H9 (cell line): ENCODE data around the gene PEAK3. TPM values are rescaled to one million over a fixed set of nuclear protein-coding genes. Genes with fewer than 3 reads are reported as not detected.

ENCODE experiments used
- DNase-seq: peaks from one replicate; pipeline ENCODE4 v3.0.0-alpha.2; 2017
- H2AFZ ChIP-seq: one replicate; pipeline ENCODE4 v1.6.1; 2013; ENCODE audit warnings: mild to moderate bottlenecking, low read length, control low read depth, moderate library complexity
- H2AK5ac ChIP-seq: 2 replicates; pipeline ENCODE4 v1.6.1; 2013; ENCODE audit warnings: low read length, control low read depth, mixed read lengths; ENCODE audit not compliant: insufficient read length
- H2BK120ac ChIP-seq: one replicate; pipeline ENCODE4 v1.6.1; 2013; ENCODE audit warnings: low read depth, mild to moderate bottlenecking, low read length, control low read depth, inconsistent platforms; ENCODE audit not compliant: poor library complexity, severe bottlenecking
- H2BK12ac ChIP-seq: 2 replicates; pipeline ENCODE4 v1.6.1; 2013; ENCODE audit warnings: low read length, control low read depth, mixed read lengths, low read depth; ENCODE audit not compliant: insufficient read length
- H2BK15ac ChIP-seq: 2 replicates; pipeline ENCODE4 v1.6.1; 2013; ENCODE audit warnings: low read depth, low read length, control low read depth
- H2BK20ac ChIP-seq: one replicate; pipeline ENCODE4 v1.6.1; 2013; ENCODE audit warnings: low read depth, mild to moderate bottlenecking, low read length, control low read depth, inconsistent platforms; ENCODE audit not compliant: poor library complexity, severe bottlenecking
- H2BK5ac ChIP-seq: 2 replicates; pipeline ENCODE4 v1.6.1; 2013; ENCODE audit warnings: low read length, control low read depth, mixed read lengths; ENCODE audit not compliant: insufficient read length
- H3K14ac ChIP-seq: 2 replicates; pipeline ENCODE4 v1.6.1; 2013; ENCODE audit warnings: low read length, control low read depth; ENCODE audit not compliant: insufficient read depth
- H3K18ac ChIP-seq: 2 replicates; pipeline ENCODE4 v1.6.1; 2013; ENCODE audit warnings: low read depth, mild to moderate bottlenecking, mixed read lengths, low read length, control low read depth; ENCODE audit not compliant: insufficient read length
- H3K23ac ChIP-seq: 2 replicates; pipeline ENCODE4 v1.6.1; 2013; ENCODE audit warnings: low read length, control low read depth, mixed read lengths, low read depth; ENCODE audit not compliant: insufficient read length
- H3K23me2 ChIP-seq: 2 replicates; pipeline ENCODE4 v1.6.1; 2013; ENCODE audit warnings: low read depth, mild to moderate bottlenecking, mixed read lengths, low read length, control low read depth; ENCODE audit not compliant: insufficient read length, poor library complexity, severe bottlenecking
- H3K27ac ChIP-seq: 2 replicates; pipeline ENCODE4 v1.5.1; 2013; ENCODE audit warnings: low read length, control low read depth, mixed read lengths, low read depth; ENCODE audit not compliant: insufficient read length
- H3K27me3 ChIP-seq: 2 replicates; pipeline ENCODE4 v1.6.1; 2013; ENCODE audit warnings: low read length, control low read depth, inconsistent platforms; ENCODE audit not compliant: insufficient read depth
- H3K4ac ChIP-seq: 2 replicates; pipeline ENCODE4 v1.6.1; 2013; ENCODE audit warnings: low read depth, mild to moderate bottlenecking, control low read depth, inconsistent platforms, low read length, moderate library complexity
- H3K4me1 ChIP-seq: 2 replicates; pipeline ENCODE4 v1.6.1; 2013; ENCODE audit warnings: low read length, control low read depth, inconsistent platforms; ENCODE audit not compliant: insufficient read depth
- H3K4me2 ChIP-seq: 2 replicates; pipeline ENCODE4 v1.6.1; 2013; ENCODE audit warnings: low read length, control low read depth, mixed read lengths; ENCODE audit not compliant: insufficient read length, insufficient read depth
- H3K56ac ChIP-seq: 2 replicates; pipeline ENCODE4 v1.6.1; 2013; ENCODE audit warnings: low read depth, mild to moderate bottlenecking, mixed read lengths, low read length, control low read depth; ENCODE audit not compliant: insufficient read length
- H3K79me1 ChIP-seq: 2 replicates; pipeline ENCODE4 v1.6.1; 2013; ENCODE audit warnings: low read depth, mild to moderate bottlenecking, moderate library complexity, low read length, control low read depth, inconsistent platforms; ENCODE audit not compliant: insufficient read depth, poor library complexity, severe bottlenecking
- H3K79me2 ChIP-seq: 2 replicates; pipeline ENCODE4 v1.6.1; 2013; ENCODE audit warnings: low read length, control low read depth, inconsistent platforms; ENCODE audit not compliant: insufficient read depth
- H3K9ac ChIP-seq: 2 replicates; pipeline ENCODE4 v1.6.1; 2013; ENCODE audit warnings: low read length, control low read depth, mixed read lengths; ENCODE audit not compliant: insufficient read length; ENCODE audit errors: extremely low read depth
- H3K9me3 ChIP-seq: one replicate; pipeline ENCODE4 v1.6.1; 2013; ENCODE audit warnings: low read depth, low read length, inconsistent platforms; ENCODE audit not compliant: control insufficient read depth
- H3T11ph ChIP-seq: one replicate; pipeline ENCODE4 v1.6.1; 2013; ENCODE audit warnings: mild to moderate bottlenecking, low read length, control low read depth, inconsistent platforms
- H4K20me1 ChIP-seq: one replicate; pipeline ENCODE4 v1.6.1; 2013; ENCODE audit not compliant: control insufficient read depth, insufficient read length, insufficient read depth
- H4K5ac ChIP-seq: 2 replicates; pipeline ENCODE4 v1.6.1; 2013; ENCODE audit warnings: low read depth, mild to moderate bottlenecking, mixed read lengths, low read length, control low read depth; ENCODE audit not compliant: insufficient read length
- H4K8ac ChIP-seq: replicated peaks from 2 replicates; pipeline ENCODE4 v1.6.1; 2013; ENCODE audit warnings: low read length, control low read depth, mixed read lengths, low read depth; ENCODE audit not compliant: insufficient read length
- H4K91ac ChIP-seq: 2 replicates; pipeline ENCODE4 v1.6.1; 2013; ENCODE audit warnings: low read depth, mild to moderate bottlenecking, moderate library complexity, mixed read lengths, low read length, control low read depth; ENCODE audit not compliant: insufficient read length
- H3K27ac Mint-ChIP-seq, 3 experiments: 2 replicates in 2 of 3; 3 replicates in 1 of 3; pipeline ENCODE4 v1.8.0; 2020 to 2021; ENCODE audit warnings: mixed read lengths in 3 of 3, mild to moderate bottlenecking in 1 of 3, moderate library complexity in 1 of 3
- H3K27me3 Mint-ChIP-seq: 2 replicates; pipeline ENCODE4 v1.8.0; 2021; ENCODE audit warnings: low read depth, mild to moderate bottlenecking, moderate library complexity, mixed read lengths
- H3K36me3 Mint-ChIP-seq, 3 experiments: 2 replicates in 2 of 3; 3 replicates in 1 of 3; pipeline ENCODE4 v1.8.0; 2020 to 2021; ENCODE audit warnings: low read depth in 3 of 3, mixed read lengths in 3 of 3; ENCODE audit not compliant: insufficient read depth in 1 of 3
- H3K4me1 Mint-ChIP-seq, 2 experiments: 2 replicates each; pipeline ENCODE4 v1.8.0; 2020; ENCODE audit warnings: mixed read lengths in 2 of 2
- H3K4me3 Mint-ChIP-seq, 2 experiments: 2 replicates in 1 of 2; 3 replicates in 1 of 2; pipeline ENCODE4 v1.8.0; 2020 to 2021; ENCODE audit warnings: mild to moderate bottlenecking in 2 of 2, mixed read lengths in 2 of 2, moderate library complexity in 1 of 2
- H3K9me3 Mint-ChIP-seq, 2 experiments: 2 replicates in 1 of 2; 3 replicates in 1 of 2; pipeline ENCODE4 v1.8.0; 2020; ENCODE audit warnings: mild to moderate bottlenecking in 2 of 2, mixed read lengths in 2 of 2, moderate library complexity in 1 of 2
- WGBS: extraction: QIAGEN DNeasy Blood & Tissue Kit; methylation state at CpG from one replicate; pipeline ENCODE4 v1.1.7; 2013; ENCODE audit warnings: missing lambda C conversion rate, low lambda C conversion rate, mixed read lengths; ENCODE audit not compliant: insufficient read length; ENCODE audit errors: extremely low coverage; 5-methylcytosine and 5-hydroxymethylcytosine counted together
- total RNA-seq: library from RNA; stranded (reverse); gene quantifications from 2 replicates; pipeline ENCODE4 v1.2.1, GENCODE V29; 2021
- TF ChIP-seq, protein P1 (sequence below): fragments of 200-600 bp; sonication (generic); conservative IDR thresholded peaks from 3 replicates; pipeline ENCODE4 v1.8.0; 2021; ENCODE audit warnings: antibody characterized with exemption, mild to moderate bottlenecking

The PEAK3 gene
- total RNA-seq, 1 experiment from 2014 or later = not detected

DNA sequence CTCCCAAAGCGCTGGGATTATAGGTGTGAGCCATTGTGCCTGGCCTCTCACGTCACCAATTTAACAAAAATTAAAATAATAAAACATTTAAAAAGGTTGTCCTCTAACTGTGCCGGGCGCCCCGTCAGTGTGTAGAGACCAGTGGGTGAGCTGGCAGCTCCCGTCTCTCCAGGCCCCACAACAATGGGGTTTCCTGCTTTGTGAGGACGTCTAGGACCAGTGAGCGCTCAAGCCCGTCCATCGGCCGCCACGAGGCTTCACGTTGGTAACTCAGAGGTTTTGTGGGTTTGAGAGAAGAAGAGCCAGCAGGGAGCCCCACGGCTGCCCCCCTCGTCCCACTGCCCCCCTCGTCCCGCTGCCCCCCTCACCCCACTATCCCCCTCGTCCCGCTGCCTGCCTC lies 41.7 kb upstream of the PEAK3 start:
- no CpG with 5 or more reads among the region's 19 CpGs for whole genome bisulfite sequencing
- H3K18ac ChIP-seq = no peak overlapping the region
- peaks cover 10 to 14% of the 10 kb centered on the region in 2 experiments for H3K4me1 Mint-ChIP-seq
- H4K20me1 ChIP-seq = no peaks in the 10 kb centered on the region
- H3K9ac ChIP-seq = no peak overlapping the region
- H3K9me3 ChIP-seq = no peaks in the 10 kb centered on the region
- H3K4me2 ChIP-seq = no peak overlapping the region
- TF ChIP-seq, protein P1, sequence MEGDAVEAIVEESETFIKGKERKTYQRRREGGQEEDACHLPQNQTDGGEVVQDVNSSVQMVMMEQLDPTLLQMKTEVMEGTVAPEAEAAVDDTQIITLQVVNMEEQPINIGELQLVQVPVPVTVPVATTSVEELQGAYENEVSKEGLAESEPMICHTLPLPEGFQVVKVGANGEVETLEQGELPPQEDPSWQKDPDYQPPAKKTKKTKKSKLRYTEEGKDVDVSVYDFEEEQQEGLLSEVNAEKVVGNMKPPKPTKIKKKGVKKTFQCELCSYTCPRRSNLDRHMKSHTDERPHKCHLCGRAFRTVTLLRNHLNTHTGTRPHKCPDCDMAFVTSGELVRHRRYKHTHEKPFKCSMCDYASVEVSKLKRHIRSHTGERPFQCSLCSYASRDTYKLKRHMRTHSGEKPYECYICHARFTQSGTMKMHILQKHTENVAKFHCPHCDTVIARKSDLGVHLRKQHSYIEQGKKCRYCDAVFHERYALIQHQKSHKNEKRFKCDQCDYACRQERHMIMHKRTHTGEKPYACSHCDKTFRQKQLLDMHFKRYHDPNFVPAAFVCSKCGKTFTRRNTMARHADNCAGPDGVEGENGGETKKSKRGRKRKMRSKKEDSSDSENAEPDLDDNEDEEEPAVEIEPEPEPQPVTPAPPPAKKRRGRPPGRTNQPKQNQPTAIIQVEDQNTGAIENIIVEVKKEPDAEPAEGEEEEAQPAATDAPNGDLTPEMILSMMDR = no peak
- H2BK120ac ChIP-seq = no peak overlapping the region
- H3K23ac ChIP-seq = no peak overlapping the region
- H3K4me3 Mint-ChIP-seq = no peak overlapping the region
- no peaks in the 10 kb centered on the region for H3K79me2 ChIP-seq
- no peaks in the 10 kb centered on the region for H3K27me3 ChIP-seq
- no peak overlapping the region for H3K27ac ChIP-seq
- H3K4ac ChIP-seq = no peak overlapping the region
- no peak for DNase-seq
- H3K79me1 ChIP-seq = no peaks in the 10 kb centered on the region
- no peak overlapping the region for H2BK20ac ChIP-seq
- H3T11ph ChIP-seq = no peak overlapping the region
- no peak overlapping the region for H4K91ac ChIP-seq
- no peaks in the 10 kb centered on the region for H3K4me1 ChIP-seq
- no peak overlapping the region for H3K27ac Mint-ChIP-seq
- H3K9me3 Mint-ChIP-seq = no peaks in the 10 kb centered on the region
- H4K8ac ChIP-seq = no peak overlapping the region
- peaks cover 7 to 44% (median 37%) of the 10 kb centered on the region in 3 experiments for H3K36me3 Mint-ChIP-seq
- H4K5ac ChIP-seq = no peak overlapping the region
- H2BK12ac ChIP-seq = no peak overlapping the region
- H2BK5ac ChIP-seq = no peak overlapping the region
- H3K14ac ChIP-seq = no peak overlapping the region
- no peak overlapping the region for H2AFZ ChIP-seq
- H3K27me3 Mint-ChIP-seq = no peaks in the 10 kb centered on the region
- no peaks in the 10 kb centered on the region for H3K23me2 ChIP-seq
- H2AK5ac ChIP-seq = no peak overlapping the region
- H3K56ac ChIP-seq = no peak overlapping the region
- no peak overlapping the region for H2BK15ac ChIP-seq
